Osteocyte (in vitro differentiated cells): ENCODE measurements around the gene CDH13. TPM values are rescaled to one million over a fixed set of nuclear protein-coding genes. Genes with fewer than 3 reads are reported as not detected.

Experiments used
- DNase-seq: peaks from one replicate; pipeline ENCODE4 v3.0.0; 2021; ENCODE audit warnings: mixed read lengths; ENCODE audit not compliant: unreplicated experiment; ENCODE audit errors: extremely low spot score
- H3K27ac Mint-ChIP-seq: one replicate; pipeline ENCODE4 v1.8.0; 2021; ENCODE audit warnings: mild to moderate bottlenecking, mixed read lengths; ENCODE audit not compliant: unreplicated experiment
- H3K27me3 Mint-ChIP-seq: one replicate; pipeline ENCODE4 v1.8.0; 2021; ENCODE audit warnings: mixed read lengths; ENCODE audit not compliant: unreplicated experiment
- H3K36me3 Mint-ChIP-seq: one replicate; pipeline ENCODE4 v1.8.0; 2021; ENCODE audit warnings: mixed read lengths; ENCODE audit not compliant: unreplicated experiment
- H3K4me1 Mint-ChIP-seq: one replicate; pipeline ENCODE4 v1.8.0; 2021; ENCODE audit warnings: mixed read lengths; ENCODE audit not compliant: unreplicated experiment
- H3K4me3 Mint-ChIP-seq: one replicate; pipeline ENCODE4 v1.8.0; 2021; ENCODE audit warnings: mild to moderate bottlenecking, moderate library complexity, mixed read lengths; ENCODE audit not compliant: unreplicated experiment
- H3K9me3 Mint-ChIP-seq: one replicate; pipeline ENCODE4 v1.8.0; 2021; ENCODE audit warnings: mixed read lengths; ENCODE audit not compliant: unreplicated experiment
- total RNA-seq: library from RNA; stranded (reverse); gene quantifications from 2 replicates; pipeline ENCODE4 v1.2.1, GENCODE V29; 2021
- TF ChIP-seq, protein P1 (sequence below): fragments of 200-600 bp; sonication (generic); IDR thresholded peaks from 2 replicates; pipeline ENCODE4 v1.5.0; 2021; ENCODE audit warnings: antibody characterized with exemption, mild to moderate bottlenecking, moderate library complexity

CDH13 gene
- total RNA-seq, 1 donor from 2014 or later = 27.0 TPM

DNA sequence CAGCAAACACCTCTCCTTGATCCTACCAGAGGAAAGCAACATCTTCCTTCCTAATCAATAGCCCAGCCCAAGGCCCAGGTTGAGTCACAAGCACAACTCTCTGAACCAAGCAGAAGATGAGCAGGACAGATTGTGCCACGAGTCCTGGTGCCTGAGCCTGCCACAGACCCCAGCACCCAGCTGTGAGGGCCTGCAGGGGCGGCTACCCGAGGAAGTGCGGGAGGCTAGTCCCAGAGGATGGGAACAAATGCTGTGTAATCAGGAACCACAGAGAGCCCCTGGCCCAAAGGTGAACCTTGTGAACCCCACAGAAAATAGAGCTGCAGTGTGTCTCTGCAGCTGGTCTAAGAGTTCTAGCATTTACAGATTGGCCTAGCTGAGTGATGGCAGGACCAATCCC, 1054.2 kb downstream of the CDH13 start:
- TF ChIP-seq, protein P1, sequence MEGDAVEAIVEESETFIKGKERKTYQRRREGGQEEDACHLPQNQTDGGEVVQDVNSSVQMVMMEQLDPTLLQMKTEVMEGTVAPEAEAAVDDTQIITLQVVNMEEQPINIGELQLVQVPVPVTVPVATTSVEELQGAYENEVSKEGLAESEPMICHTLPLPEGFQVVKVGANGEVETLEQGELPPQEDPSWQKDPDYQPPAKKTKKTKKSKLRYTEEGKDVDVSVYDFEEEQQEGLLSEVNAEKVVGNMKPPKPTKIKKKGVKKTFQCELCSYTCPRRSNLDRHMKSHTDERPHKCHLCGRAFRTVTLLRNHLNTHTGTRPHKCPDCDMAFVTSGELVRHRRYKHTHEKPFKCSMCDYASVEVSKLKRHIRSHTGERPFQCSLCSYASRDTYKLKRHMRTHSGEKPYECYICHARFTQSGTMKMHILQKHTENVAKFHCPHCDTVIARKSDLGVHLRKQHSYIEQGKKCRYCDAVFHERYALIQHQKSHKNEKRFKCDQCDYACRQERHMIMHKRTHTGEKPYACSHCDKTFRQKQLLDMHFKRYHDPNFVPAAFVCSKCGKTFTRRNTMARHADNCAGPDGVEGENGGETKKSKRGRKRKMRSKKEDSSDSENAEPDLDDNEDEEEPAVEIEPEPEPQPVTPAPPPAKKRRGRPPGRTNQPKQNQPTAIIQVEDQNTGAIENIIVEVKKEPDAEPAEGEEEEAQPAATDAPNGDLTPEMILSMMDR = no peak
- H3K4me1 Mint-ChIP-seq = peaks cover 5% of the 10 kb centered on the region
- H3K9me3 Mint-ChIP-seq = no peaks in the 10 kb centered on the region
- no peak for DNase-seq
- no peaks in the 10 kb centered on the region for H3K27me3 Mint-ChIP-seq
- no peaks in the 10 kb centered on the region for H3K36me3 Mint-ChIP-seq
- no peak overlapping the region for H3K4me3 Mint-ChIP-seq
- H3K27ac Mint-ChIP-seq = no peak overlapping the region

DNA sequence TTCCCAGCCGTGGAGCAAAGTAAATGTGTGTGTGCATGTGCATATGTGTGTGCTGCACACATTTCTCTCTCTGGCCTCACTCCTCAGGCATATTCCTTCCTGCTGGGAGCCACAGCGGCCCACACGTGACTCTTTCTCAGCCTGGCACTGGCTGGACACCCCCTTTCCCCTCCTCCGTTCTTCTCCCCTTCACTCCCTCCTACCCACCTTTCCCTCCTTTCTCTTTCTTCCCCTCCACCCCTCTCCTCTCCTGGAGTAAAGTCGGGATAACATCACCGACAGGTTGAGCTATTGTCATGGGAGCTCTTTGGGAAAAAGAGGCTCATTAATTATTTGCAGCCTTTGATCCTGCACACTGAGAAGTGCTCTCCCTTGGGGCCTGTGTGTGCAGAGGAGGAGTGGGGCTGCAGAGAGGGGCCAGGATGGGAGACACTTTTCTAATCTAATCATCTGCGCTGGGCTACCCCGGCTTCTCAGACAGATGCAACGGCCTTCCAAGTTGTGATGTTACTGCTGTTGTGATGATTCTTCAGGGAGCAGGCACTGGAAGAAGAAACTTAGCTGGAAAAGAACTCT, 1054.7 kb downstream of the CDH13 start:
- no peaks in the 10 kb centered on the region for H3K36me3 Mint-ChIP-seq
- DNase-seq = no peak
- no peaks in the 10 kb centered on the region for H3K27me3 Mint-ChIP-seq
- H3K27ac Mint-ChIP-seq = no peak overlapping the region
- TF ChIP-seq, protein P1 = no peak
- H3K4me3 Mint-ChIP-seq = no peak overlapping the region
- no peaks in the 10 kb centered on the region for H3K9me3 Mint-ChIP-seq
- peaks cover 5% of the 10 kb centered on the region for H3K4me1 Mint-ChIP-seq

DNA sequence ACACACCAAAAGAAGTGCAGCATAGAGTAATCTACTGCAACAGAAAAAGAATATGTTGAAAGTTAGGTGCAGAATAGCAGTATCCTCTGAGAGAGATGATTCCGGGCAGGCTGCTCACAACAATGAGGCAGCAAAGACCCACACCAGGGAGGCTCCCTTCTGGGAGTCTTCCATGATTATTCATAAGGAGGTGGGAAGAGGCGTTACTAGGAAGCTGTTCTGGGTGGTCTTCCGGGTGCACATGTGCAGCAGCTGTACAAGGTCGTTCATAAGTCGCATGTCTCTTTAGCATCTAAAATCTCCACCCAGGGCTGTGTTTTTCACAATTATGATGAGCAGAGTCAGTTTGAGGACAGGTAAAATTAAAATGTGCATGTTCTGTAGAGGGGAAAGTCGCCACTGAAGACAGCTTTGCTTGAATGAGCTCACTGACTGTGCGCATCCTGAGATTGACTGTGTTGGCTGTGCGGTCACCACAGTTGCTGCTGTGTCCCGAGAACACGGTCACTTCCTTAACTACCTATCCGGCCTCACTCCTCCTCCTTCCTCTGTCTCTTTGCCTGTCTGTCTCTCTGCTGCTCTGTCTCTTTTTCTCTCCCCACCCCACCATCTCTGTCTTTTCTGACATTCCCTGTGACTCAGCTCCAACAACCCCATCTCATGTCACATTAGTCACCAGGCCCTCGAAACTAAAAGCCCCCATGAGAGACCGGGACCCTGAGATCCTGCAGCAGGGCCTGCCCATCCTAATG, 1055.5 kb downstream of the CDH13 start:
- H3K9me3 Mint-ChIP-seq = no peaks in the 10 kb centered on the region
- no peaks in the 10 kb centered on the region for H3K36me3 Mint-ChIP-seq
- H3K27me3 Mint-ChIP-seq = no peaks in the 10 kb centered on the region
- no peak overlapping the region for H3K27ac Mint-ChIP-seq
- H3K4me1 Mint-ChIP-seq = peaks cover 5% of the 10 kb centered on the region
- TF ChIP-seq, protein P1 = no peak
- no peak for DNase-seq
- no peak overlapping the region for H3K4me3 Mint-ChIP-seq

DNA sequence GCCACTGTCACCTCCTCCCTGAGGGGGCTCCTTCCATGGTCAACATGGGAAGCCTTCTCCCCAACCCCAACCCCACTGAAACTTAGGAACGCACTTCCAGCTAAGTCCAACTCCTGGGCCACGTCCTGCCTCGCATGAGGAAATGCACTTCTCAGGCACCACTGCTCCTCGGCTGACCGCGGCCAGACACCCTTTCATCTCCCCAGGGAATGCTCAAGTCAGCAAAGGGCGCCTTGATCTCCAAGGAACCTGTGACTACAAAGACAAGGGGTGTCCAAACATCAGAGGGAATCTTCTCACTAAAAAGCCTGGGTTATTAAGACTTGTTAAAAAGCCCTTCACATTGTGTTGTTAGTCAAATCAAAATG, 1056.1 kb downstream of the CDH13 start:
- Mint-ChIP-seq H3K36me3 (no peaks in the 10 kb centered on the region), H3K4me1 (peaks cover 5% of the 10 kb centered on the region), H3K27ac (no peak overlapping the region), H3K4me3 (no peak overlapping the region), H3K27me3 (no peaks in the 10 kb centered on the region), H3K9me3 (no peaks in the 10 kb centered on the region)
- TF ChIP-seq, protein P1 = no peak
- DNase-seq = no peak

DNA sequence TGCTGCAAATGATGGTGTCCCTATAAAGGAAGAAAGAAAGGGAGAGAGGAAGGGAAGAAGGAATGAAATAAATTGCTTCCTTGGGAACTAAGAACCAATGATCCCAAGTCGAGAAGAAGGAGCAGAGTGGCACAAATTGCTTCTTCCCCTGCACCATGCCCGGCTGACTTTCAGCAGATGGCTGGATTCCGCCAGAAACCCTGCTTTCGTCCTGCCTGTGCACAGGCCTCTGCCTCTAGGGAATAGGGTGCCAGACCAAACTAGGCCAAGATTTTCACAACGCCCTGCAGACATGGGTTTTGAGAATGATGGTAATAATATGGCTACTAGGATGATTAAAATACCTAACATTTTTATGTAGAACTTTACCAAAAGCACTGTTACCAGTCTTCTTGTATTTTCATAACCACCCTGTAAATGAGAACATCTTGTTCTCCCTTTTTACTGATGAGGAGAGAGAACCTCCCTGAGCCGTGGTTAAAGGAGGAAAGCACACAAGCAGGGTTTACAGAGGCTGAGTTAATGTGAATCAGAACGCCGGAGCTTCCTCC, 1058.9 kb downstream of the CDH13 start:
- Mint-ChIP-seq H3K4me1 (peaks cover 13% of the 10 kb centered on the region), H3K4me3 (no peak overlapping the region), H3K9me3 (no peaks in the 10 kb centered on the region), H3K27me3 (no peaks in the 10 kb centered on the region), H3K36me3 (no peaks in the 10 kb centered on the region), H3K27ac (no peak overlapping the region)
- TF ChIP-seq, protein P1 = no peak
- no peak for DNase-seq
